ENCODE measurements around the gene DEGS2. TPM values are rescaled to one million over a fixed set of nuclear protein-coding genes. Genes with fewer than 3 reads are reported as not detected.

The DEGS2 gene
- total and polyA plus RNA-seq, 2 of the 13 experiments (the other 11 are each of a cell fraction or from before 2014, with no cell fraction given), result 0.09 TPM

GRCh38 chr14:100203962-100204834, 44.8 kb upstream of the DEGS2 start (continued):
- TF ChIP-seq, protein P1, sequence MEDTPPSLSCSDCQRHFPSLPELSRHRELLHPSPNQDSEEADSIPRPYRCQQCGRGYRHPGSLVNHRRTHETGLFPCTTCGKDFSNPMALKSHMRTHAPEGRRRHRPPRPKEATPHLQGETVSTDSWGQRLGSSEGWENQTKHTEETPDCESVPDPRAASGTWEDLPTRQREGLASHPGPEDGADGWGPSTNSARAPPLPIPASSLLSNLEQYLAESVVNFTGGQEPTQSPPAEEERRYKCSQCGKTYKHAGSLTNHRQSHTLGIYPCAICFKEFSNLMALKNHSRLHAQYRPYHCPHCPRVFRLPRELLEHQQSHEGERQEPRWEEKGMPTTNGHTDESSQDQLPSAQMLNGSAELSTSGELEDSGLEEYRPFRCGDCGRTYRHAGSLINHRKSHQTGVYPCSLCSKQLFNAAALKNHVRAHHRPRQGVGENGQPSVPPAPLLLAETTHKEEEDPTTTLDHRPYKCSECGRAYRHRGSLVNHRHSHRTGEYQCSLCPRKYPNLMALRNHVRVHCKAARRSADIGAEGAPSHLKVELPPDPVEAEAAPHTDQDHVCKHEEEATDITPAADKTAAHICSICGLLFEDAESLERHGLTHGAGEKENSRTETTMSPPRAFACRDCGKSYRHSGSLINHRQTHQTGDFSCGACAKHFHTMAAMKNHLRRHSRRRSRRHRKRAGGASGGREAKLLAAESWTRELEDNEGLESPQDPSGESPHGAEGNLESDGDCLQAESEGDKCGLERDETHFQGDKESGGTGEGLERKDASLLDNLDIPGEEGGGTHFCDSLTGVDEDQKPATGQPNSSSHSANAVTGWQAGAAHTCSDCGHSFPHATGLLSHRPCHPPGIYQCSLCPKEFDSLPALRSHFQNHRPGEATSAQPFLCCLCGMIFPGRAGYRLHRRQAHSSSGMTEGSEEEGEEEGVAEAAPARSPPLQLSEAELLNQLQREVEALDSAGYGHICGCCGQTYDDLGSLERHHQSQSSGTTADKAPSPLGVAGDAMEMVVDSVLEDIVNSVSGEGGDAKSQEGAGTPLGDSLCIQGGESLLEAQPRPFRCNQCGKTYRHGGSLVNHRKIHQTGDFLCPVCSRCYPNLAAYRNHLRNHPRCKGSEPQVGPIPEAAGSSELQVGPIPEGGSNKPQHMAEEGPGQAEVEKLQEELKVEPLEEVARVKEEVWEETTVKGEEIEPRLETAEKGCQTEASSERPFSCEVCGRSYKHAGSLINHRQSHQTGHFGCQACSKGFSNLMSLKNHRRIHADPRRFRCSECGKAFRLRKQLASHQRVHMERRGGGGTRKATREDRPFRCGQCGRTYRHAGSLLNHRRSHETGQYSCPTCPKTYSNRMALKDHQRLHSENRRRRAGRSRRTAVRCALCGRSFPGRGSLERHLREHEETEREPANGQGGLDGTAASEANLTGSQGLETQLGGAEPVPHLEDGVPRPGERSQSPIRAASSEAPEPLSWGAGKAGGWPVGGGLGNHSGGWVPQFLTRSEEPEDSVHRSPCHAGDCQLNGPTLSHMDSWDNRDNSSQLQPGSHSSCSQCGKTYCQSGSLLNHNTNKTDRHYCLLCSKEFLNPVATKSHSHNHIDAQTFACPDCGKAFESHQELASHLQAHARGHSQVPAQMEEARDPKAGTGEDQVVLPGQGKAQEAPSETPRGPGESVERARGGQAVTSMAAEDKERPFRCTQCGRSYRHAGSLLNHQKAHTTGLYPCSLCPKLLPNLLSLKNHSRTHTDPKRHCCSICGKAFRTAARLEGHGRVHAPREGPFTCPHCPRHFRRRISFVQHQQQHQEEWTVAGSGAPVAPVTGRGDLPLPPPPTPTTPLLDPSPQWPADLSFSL (CRISPR knock-in tag; IDR thresholded peaks at IDR 0.05), result no peak
- peak; percentile 49; the same call in 1 of the 2 replicates for TF ChIP-seq HNF4G (IDR thresholded peaks at IDR 0.05; ENCODE audit: borderline replicate concordance, low read depth, low read length)
- TF ChIP-seq HNF4G (CRISPR knock-in tag; IDR thresholded peaks at IDR 0.05; ENCODE audit: borderline replicate concordance, low read depth), result no peak
- no peak for TF ChIP-seq STAG1 (CRISPR knock-in tag; IDR thresholded peaks at IDR 0.05)
- no peak for TF ChIP-seq ZNF7 (CRISPR knock-in tag; IDR thresholded peaks at IDR 0.05)
- peak; percentile 84; the same call in 1 of the 2 replicates for TF ChIP-seq FOXK1 (CRISPR knock-in tag; IDR thresholded peaks at IDR 0.05; ENCODE audit: borderline replicate concordance, low read depth)
- no peak for TF ChIP-seq ARID2 (CRISPR knock-in tag; IDR thresholded peaks at IDR 0.05; ENCODE audit: borderline replicate concordance)
- TF ChIP-seq GABPA (IDR thresholded peaks at IDR 0.05; ENCODE audit: low read depth, low read length), result no peak
- TF ChIP-seq GABPA (CRISPR knock-in tag; IDR thresholded peaks at IDR 0.05; ENCODE audit: low read depth), result 0 out of 2 replicates have a peak, but pooled peaks have one; percentile 21
- TF ChIP-seq SP5 (CRISPR knock-in tag; IDR thresholded peaks at IDR 0.05; ENCODE audit: borderline replicate concordance, low read depth), result 0 out of 2 replicates have a peak, but pooled peaks have one; percentile 35
- TF ChIP-seq ARNT2 (CRISPR knock-in tag; IDR thresholded peaks at IDR 0.05; ENCODE audit: low read depth), result 0 out of 2 replicates have a peak, but pooled peaks have one; percentile 60
- TF ChIP-seq ZNF292 (CRISPR knock-in tag; IDR thresholded peaks at IDR 0.05; ENCODE audit: borderline replicate concordance, low read depth), result 0 out of 2 replicates have a peak, but pooled peaks have one; percentile 22
- TF ChIP-seq ZNF431 (CRISPR knock-in tag; IDR thresholded peaks at IDR 0.05; ENCODE audit: borderline replicate concordance, low read depth), result peak; percentile 53; the same call in 1 of the 2 replicates
- peak; percentile 63; the same call in 1 of the 2 replicates for TF ChIP-seq ZSCAN9 (CRISPR knock-in tag; IDR thresholded peaks at IDR 0.05; ENCODE audit: borderline replicate concordance)
- no peak for TF ChIP-seq ZNF256 (CRISPR knock-in tag; conservative IDR thresholded peaks at IDR 0.05)
- TF ChIP-seq KDM1A (CRISPR knock-in tag; IDR thresholded peaks at IDR 0.05), result peak; percentile 43; the same call in 1 of the 2 replicates
- no peak; the same call in 1 of the 2 replicates for TF ChIP-seq ZFP90 (CRISPR knock-in tag; IDR thresholded peaks at IDR 0.05; ENCODE audit: borderline replicate concordance)
- TF ChIP-seq, protein P2, sequence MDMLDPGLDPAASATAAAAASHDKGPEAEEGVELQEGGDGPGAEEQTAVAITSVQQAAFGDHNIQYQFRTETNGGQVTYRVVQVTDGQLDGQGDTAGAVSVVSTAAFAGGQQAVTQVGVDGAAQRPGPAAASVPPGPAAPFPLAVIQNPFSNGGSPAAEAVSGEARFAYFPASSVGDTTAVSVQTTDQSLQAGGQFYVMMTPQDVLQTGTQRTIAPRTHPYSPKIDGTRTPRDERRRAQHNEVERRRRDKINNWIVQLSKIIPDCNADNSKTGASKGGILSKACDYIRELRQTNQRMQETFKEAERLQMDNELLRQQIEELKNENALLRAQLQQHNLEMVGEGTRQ (IDR thresholded peaks at IDR 0.05; ENCODE audit: low read depth, low read length), result no peak
- TF ChIP-seq, protein P2 (CRISPR knock-in tag; IDR thresholded peaks at IDR 0.05; ENCODE audit: borderline replicate concordance), result no peak
- TF ChIP-seq DNMT1 (CRISPR knock-in tag; IDR thresholded peaks at IDR 0.05), result no peak
- TF ChIP-seq ZNF207 (IDR thresholded peaks at IDR 0.05; ENCODE audit: borderline replicate concordance), result no peak

Data from HepG2 (cell line).